Activated CD8-positive, alpha-beta memory T cell treated with anti-CD3 and anti-CD28 coated beads, Interleukin-2, amount 50 U/mL, for 1 hour (primary cell): Measurements from ENCODE around the gene F2R.
"Not testable (repeated sequence)": the region's sequence is repeated elsewhere in the genome, so short reads cannot be mapped to it uniquely, and the experiment has no call there.

ENCODE experiments used
- DNase-seq: peaks from one replicate; pipeline ENCODE4 v3.0.0-alpha.2; 2020; ENCODE audit errors: extremely low read depth

Gene F2R

DNA sequence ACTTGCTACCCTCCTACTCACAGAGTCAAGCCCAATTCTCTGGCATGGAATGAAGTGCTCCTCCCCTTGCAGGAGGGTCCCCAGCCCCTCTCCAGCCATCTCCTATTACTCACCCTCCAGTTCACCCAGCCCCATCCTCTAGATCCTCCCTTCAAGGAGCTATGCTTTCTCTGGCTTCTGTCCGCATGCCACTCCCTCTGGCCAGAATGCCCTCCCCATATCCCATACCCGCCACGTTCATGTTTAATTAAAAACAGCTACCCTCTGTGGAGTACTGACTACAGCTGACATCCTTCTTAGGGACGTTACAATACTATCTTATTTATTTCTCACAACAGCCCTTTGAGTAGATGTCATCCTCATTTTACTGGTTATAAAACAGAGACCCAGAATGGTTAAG, 3.0 kb downstream of the F2R start:
- DNase-seq: no peak

- no peak for DNase-seq
Measured at GRCh38 chr5:76720988-76721569, 5.2 kb downstream of the F2R start.

- DNase-seq: no peak
Measured at GRCh38 chr5:76723266-76723665, 7.3 kb downstream of the F2R start.

DNA sequence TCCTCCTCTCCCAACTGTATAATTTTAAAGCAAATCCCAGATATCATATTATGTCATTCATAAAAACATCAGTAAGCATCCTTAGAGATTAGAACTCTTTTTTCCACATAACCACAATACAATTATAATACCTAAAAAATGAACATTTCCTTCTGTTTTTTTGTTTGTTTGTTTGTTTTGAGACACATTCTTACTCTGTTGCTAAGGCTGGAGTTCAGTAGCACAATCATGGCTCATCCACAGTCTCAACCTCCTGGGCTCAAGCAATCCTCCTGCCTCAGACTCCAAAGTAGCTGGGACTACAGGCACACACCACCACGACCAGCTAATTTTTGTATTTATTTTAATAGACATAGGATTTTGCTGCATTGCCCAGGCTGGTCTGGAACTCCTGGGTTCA, 8.0 kb downstream of the F2R start:
- no peak for DNase-seq

- DNase-seq: no peak
Measured at GRCh38 chr5:76724871-76725270, 8.9 kb downstream of the F2R start.

DNA sequence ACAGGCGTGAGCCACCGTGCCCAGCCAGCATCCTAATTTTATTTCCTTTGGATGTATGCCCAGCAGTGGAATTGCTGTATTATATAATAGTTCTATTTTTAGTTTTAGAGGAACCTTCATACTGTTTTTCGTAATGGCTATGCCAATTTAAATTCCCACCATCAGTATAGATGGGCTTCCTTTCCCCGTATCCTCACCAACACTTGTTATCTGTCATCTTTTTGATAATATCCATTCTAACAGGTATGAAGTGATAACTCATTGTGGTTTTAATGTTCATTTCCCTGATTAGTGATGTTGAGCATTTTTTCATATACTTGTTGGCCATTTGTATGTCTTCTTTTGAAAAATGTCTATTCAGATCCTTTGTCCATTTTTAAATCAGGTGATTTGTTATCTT, 13.0 kb downstream of the F2R start:
- DNase-seq: no peak

GRCh38 chr5:76729373-76730290, 13.7 kb downstream of the F2R start:
- DNase-seq: no peak

- DNase-seq: no peak
Measured at GRCh38 chr5:76732405-76733048, 16.6 kb downstream of the F2R start.

GRCh38 chr5:76733049-76733417, 17.1 kb downstream of the F2R start:
- DNase-seq: peak; percentile 36

GRCh38 chr5:76735762-76736545, 20.0 kb downstream of the F2R start:
- DNase-seq: no peak

GRCh38 chr5:76736679-76737556, 21.0 kb downstream of the F2R start:
- no peak for DNase-seq

GRCh38 chr5:76737846-76738245, 21.9 kb downstream of the F2R start:
- no peak for DNase-seq

DNA sequence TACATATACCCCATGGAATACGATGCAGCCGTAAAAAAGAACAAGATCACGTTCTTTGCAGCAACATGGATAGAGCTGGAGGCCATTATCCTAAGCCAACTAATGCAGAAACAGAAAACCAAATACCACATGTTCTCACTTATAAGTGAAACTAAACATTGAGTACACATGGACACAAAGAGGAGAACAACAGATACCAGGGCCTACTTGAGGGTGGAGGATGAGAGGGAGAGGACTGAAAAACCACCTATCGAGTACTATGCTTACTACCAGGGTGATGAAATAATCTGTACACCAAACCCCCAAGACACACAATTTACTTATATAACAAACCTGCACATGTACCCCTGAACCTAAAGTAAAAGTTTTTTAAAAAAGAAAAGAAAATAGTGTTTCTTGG, 25.6 kb downstream of the F2R start:
- not testable (repeated sequence) for DNase-seq

DNA sequence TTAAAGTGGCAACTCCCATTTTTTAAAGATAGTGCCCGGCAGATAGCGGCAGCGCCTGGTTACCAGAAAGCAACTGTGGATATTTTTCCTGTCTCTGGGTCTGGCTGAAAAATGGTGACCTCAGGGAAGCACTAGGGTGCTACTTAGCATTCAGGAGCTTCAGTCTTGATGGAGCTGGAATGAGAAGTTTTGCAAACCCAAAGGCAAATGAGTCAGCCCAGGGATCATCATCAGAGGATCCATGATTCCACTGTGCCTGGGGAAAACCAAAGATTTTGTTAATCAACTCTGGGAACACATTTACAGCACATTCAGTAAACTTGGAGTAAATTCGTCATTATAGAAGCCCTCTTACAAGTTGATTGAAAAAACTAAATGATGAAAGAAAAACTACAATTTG, 26.7 kb downstream of the F2R start:
- DNase-seq: no peak

DNA sequence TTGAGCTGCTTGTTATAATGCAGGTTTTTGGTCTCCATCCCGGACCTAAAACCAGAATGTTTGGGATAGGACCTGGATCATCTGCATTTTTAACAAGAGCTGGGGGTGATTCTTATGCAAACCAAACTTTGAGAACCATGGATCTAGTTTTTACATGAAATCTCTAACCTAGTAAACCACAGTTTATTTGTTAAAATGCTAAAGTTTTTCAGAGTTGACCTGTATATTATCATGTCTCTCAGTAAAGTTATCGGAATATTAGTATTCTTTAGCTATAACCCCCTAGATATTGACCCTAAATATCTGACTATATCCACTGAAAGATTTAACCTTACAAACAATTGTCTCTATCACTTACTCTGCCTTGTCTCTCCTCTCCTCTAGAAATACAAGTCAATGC, 28.7 kb downstream of the F2R start:
- DNase-seq: no peak

DNA sequence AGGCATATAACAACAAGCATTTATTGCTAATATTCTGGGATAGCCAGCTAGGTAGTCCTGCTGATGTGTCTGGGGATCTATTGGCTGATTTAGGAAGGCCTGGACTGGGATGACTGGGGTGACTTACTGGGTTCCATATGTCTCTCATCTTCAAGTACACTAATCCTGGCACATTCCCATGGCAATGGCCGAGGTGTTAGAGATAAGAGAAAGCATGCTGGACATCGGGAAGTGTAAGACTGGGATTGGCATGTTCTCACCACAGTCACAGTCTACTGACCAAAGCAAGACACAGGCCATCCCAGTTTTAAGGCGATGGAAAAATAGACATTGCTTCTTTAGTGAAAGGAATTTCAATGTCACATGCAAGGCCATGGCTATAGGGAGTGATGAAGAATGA, 29.7 kb downstream of the F2R start:
- DNase-seq: no peak

- DNase-seq: no peak
Measured at GRCh38 chr5:76746677-76747076, 30.8 kb downstream of the F2R start.

DNA sequence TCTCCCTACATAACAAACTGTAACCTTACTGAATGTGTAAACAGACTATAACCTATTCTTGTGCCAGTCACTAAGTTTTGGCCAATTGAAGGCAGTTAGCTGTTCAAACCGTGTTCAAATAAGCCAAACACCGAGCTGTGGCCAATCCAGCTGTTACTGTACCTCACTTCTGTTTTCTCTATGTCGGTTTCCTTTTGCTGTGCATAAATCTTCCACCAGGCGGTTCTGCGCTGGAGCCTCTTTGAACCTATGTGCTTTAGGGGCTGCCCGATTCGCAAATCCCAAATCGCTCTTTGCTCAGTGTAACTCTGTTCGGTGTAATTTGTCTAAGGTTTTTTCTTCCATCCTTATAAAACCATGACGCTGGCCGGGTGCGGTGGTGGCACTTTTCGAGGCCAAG, 31.8 kb downstream of the F2R start:
- no peak for DNase-seq

DNA sequence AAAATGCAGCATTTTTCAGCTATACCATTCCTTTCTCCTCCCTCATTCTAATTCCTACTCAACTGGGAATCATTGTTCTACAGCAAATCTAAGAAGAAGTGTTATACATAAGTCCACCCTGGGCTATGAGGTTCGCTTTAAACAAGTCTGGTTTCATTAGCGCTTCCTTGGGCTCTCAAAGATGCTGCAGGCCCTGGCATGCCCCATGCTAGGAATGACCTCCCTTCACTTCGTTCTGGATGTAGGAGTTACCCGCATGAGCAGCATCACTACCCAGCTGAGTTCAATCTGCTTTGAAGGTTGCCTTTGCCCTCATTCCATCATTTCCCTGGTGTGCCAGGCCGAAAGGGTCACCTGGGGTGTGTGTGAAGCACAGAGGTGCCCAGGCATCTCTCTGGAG, 35.4 kb downstream of the F2R start:
- DNase-seq: no peak

DNA sequence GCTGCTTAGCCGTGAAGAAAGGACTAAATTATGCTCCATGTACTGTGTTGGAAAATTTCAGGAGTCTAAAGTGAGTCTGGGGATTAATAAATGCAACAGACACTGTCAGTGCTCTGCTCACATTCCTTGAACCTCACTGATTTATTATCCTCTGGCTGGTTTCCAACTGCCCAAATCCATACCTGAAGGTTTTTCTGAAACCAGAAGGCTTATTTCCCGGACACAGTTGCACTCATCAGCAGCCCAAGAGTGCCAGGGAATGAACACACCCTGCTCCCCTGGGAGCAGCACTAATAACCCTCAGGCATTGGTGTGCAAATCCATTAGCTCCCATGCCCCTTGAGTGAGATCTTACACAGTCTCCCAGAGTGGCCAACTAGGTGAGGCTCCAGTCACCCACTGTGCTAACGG, 38.7 kb downstream of the F2R start:
- no peak for DNase-seq
